ENCODE measurements around the gene DCBLD1. TPM values are rescaled to one million over a fixed set of nuclear protein-coding genes. Genes with fewer than 3 reads are reported as not detected.

The DCBLD1 gene
- total and polyA plus RNA-seq, 2 of the 4 experiments (the other 2 are of a cell fraction), result 21.1 to 27.8 TPM

DNA sequence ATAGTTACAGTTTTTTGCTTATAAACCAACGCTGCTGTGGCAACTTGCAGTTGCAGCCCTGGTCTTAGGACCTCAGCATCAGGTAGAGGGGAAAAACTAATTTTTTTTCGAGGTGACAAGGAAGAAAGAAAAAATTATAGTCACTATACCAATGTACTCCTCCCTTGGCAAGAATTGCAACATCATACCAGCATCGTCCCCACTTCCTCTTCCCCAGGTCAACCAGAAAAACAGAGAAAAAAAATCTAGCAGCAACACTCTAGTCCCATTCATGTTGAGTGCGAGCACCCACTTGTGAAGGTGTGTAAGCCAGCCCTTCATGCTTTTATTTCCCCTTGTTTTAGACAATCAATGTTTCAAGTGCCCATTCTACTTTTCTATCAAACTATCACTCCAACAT is 13.1 kb upstream of the DCBLD1 start:
- CTCF ChIA-PET, result no interaction called here
- no peaks in the 10 kb centered on the region for H3K9me1 ChIP-seq (ENCODE audit: insufficient read depth, low read length)
- H4K20me1 ChIP-seq (ENCODE audit: insufficient read depth, low read length), result no peaks in the 10 kb centered on the region
- H2BK20ac ChIP-seq (ENCODE audit: low read depth, low read length), result no peak overlapping the region
- H3K4me1 ChIP-seq (ENCODE audit: control insufficient read depth, insufficient read depth, low read length), result peaks cover 6% of the 10 kb centered on the region; the same call in 1 of the 2 replicates
- H3K36me3 ChIP-seq (ENCODE audit: control insufficient read depth, insufficient read depth, low read length), result no peaks in the 10 kb centered on the region
- TF ChIP-seq MXI1 (IDR thresholded peaks at IDR 0.05; ENCODE audit: borderline replicate concordance, low read depth, low read length) (no peak), FOS (IDR thresholded peaks at IDR 0.05; ENCODE audit: low read depth, low read length) (no peak), NFE2L2 (IDR thresholded peaks at IDR 0.05; ENCODE audit: low read depth, low read length) (no peak), CTCF (conservative IDR thresholded peaks at IDR 0.05; ENCODE audit: low read depth, low read length) (no peak), RFX5 (IDR thresholded peaks at IDR 0.05; ENCODE audit: low read depth, low read length) (no peak), BHLHE40 (IDR thresholded peaks at IDR 0.05; ENCODE audit: low read depth, low read length) (no peak), SMC3 (IDR thresholded peaks at IDR 0.05; ENCODE audit: low read depth, low read length) (no peak), RAD21 (IDR thresholded peaks at IDR 0.05; ENCODE audit: low read length) (no peak), CEBPB (IDR thresholded peaks at IDR 0.05; ENCODE audit: low read depth, low read length) (no peak), POLR2A (IDR thresholded peaks at IDR 0.05; ENCODE audit: low read depth, low read length) (no peak), USF2 (IDR thresholded peaks at IDR 0.05; ENCODE audit: low read depth, low read length) (no peak), MAFK (IDR thresholded peaks at IDR 0.05; ENCODE audit: low read depth, low read length) (no peak)
- no peak overlapping the region for H2BK120ac ChIP-seq (ENCODE audit: low read depth, low read length)
- no peak overlapping the region for H3K4me2 ChIP-seq (ENCODE audit: low read depth, low read length)
- no peak overlapping the region for H3K18ac ChIP-seq (ENCODE audit: low read depth, low read length)
- H2AK5ac ChIP-seq (ENCODE audit: low read depth, low read length), result no peak overlapping the region
- POLR2A ChIA-PET (ENCODE audit: unreplicated experiment), result no interaction called here
- DNase-seq (no peak), ATAC-seq (ENCODE audit: low read depth) (no peak)
- no peak overlapping the region for H2AFZ ChIP-seq (replicated peaks; ENCODE audit: low read length, poor library complexity)
- H2BK5ac ChIP-seq (ENCODE audit: low read depth, low read length, poor library complexity, severe bottlenecking), result no peak overlapping the region
- no peak overlapping the region for H4K8ac ChIP-seq (ENCODE audit: low read depth in 2 of 2, low read length in 2 of 2)
- dilution Hi-C loops (cut with HindIII; ENCODE audit: low sequenced_read_pairs, unreplicated experiment), result no loop called here
- no peaks in the 10 kb centered on the region; the same call in 1 of the 2 replicates for H3K27me3 ChIP-seq (ENCODE audit: control insufficient read depth, insufficient read depth, low read length)
- in situ Hi-C loops (cut with MboI; ENCODE audit: low sequenced_read_pairs), result no loop called here
- intact Hi-C loops (cut with micrococcal nuclease), result no loop called here
- BruUV-seq (replicated peaks), result no TSS peak
- H3K9ac ChIP-seq (ENCODE audit: low read depth, low read length), result no peak overlapping the region
- H3K4me3 ChIP-seq (ENCODE audit: insufficient read depth, low read depth, low read length), result no peak overlapping the region
- no peak overlapping the region for H3K23ac ChIP-seq (ENCODE audit: low read depth, low read length)
- H3K14ac ChIP-seq (replicated peaks; ENCODE audit: low read depth, low read length), result no peak overlapping the region
- H3K56ac ChIP-seq (ENCODE audit: extremely low read depth, insufficient read depth, low read length), result no peak overlapping the region
- H2BK15ac ChIP-seq (ENCODE audit: low read depth, low read length), result no peak overlapping the region
- no peak overlapping the region for H3K27ac ChIP-seq (ENCODE audit: insufficient read depth, low read length)
- H4K91ac ChIP-seq (ENCODE audit: insufficient read depth, low read depth, low read length), result no peak overlapping the region
- WGBS, 2 experiments (ENCODE audit: extremely low coverage in 2 of 2, insufficient read length in 1 of 2), result no CpG with 5 or more reads among the region's 4 CpGs
- H3K9me3 ChIP-seq (ENCODE audit: control insufficient read depth, insufficient read depth, low read length), result no peaks in the 10 kb centered on the region
- no peak overlapping the region for H4K5ac ChIP-seq (ENCODE audit: low read depth, low read length)
- no peak overlapping the region for H2AK9ac ChIP-seq (replicated peaks; ENCODE audit: low read depth, low read length, poor library complexity)
- no peak overlapping the region for H3K4ac ChIP-seq (ENCODE audit: low read depth, low read length)
- H3K79me1 ChIP-seq (ENCODE audit: low read depth in 1 of 2, low read length in 2 of 2), result no peaks in the 10 kb centered on the region
